Keratinocyte (primary cell): ENCODE results near the gene ING5. TPM values are rescaled to one million over a fixed set of nuclear protein-coding genes. Genes with fewer than 3 reads are reported as not detected.

Experiments
- DNase-seq: peaks from one replicate; pipeline ENCODE4 v3.0.0-alpha.2; 2011; ENCODE audit warnings: low read depth, missing footprints, low spot score
- FAIRE-seq: peaks from 2 replicates; lab custom pipeline; 2011; peaks lifted over from hg19 to GRCh38; lab: Jason Lieb, UNC
- H2AFZ ChIP-seq: 2 replicates; pipeline ENCODE4 v1.6.0; 2012; ENCODE audit warnings: low read length, control low read depth, inconsistent platforms; ENCODE audit not compliant: control insufficient read depth
- H3K27ac ChIP-seq: 2 replicates; pipeline ENCODE4 v1.5.1; 2011; ENCODE audit warnings: low read length; ENCODE audit not compliant: control insufficient read depth, insufficient read depth
- H3K27me3 ChIP-seq: 3 replicates; pipeline ENCODE4 v1.6.0; 2011; ENCODE audit warnings: low read length; ENCODE audit not compliant: control insufficient read depth, insufficient read depth; ENCODE audit errors: extremely low read depth
- H3K36me3 ChIP-seq, 2 experiments: 2 replicates in 1 of 2; 3 replicates in 1 of 2; pipeline ENCODE4 v1.5.1; 2011; ENCODE audit warnings: low read length in 2 of 2, mild to moderate bottlenecking in 1 of 2; ENCODE audit not compliant: control insufficient read depth in 2 of 2, insufficient read depth in 2 of 2; ENCODE audit errors: extremely low read depth in 1 of 2
- H3K4me1 ChIP-seq: 3 replicates; pipeline ENCODE4 v1.5.1; 2011; ENCODE audit warnings: low read length; ENCODE audit not compliant: control insufficient read depth, insufficient read depth; ENCODE audit errors: extremely low read depth
- H3K4me2 ChIP-seq: 3 replicates; pipeline ENCODE4 v1.6.0; 2011; ENCODE audit warnings: low read depth, low read length; ENCODE audit not compliant: control insufficient read depth, insufficient read depth; ENCODE audit errors: extremely low read depth
- H3K4me3 ChIP-seq, 3 experiments: fragments of 200-600 bp in 1 of 3; sonication (generic) in 1 of 3; 2 replicates in 2 of 3; 3 replicates in 1 of 3; pipeline ENCODE4 v1.5.1; 2011 to 2016; ENCODE audit warnings: low read length in 3 of 3, mild to moderate bottlenecking in 3 of 3, control low read depth in 2 of 3, inconsistent platforms in 1 of 3, low read depth in 1 of 3, mixed read lengths in 1 of 3, mixed run types in 1 of 3, moderate library complexity in 1 of 3; ENCODE audit not compliant: control insufficient read depth in 2 of 3, insufficient read depth in 2 of 3; ENCODE audit errors: extremely low read depth in 1 of 3
- H3K79me2 ChIP-seq: 2 replicates; pipeline ENCODE4 v1.6.0; 2012; ENCODE audit warnings: low read length; ENCODE audit not compliant: control insufficient read depth, insufficient read depth
- H3K9ac ChIP-seq: 3 replicates; pipeline ENCODE4 v1.6.0; 2011; ENCODE audit warnings: low read length; ENCODE audit not compliant: control insufficient read depth, insufficient read depth; ENCODE audit errors: extremely low read depth
- H3K9me1 ChIP-seq: 3 replicates; pipeline ENCODE4 v1.6.0; 2011; ENCODE audit warnings: low read length; ENCODE audit not compliant: control insufficient read depth, insufficient read depth; ENCODE audit errors: extremely low read depth
- H3K9me3 ChIP-seq: 2 replicates; pipeline ENCODE4 v1.5.1; 2012; ENCODE audit warnings: low read depth, low read length; ENCODE audit not compliant: control insufficient read depth
- H4K20me1 ChIP-seq: 3 replicates; pipeline ENCODE4 v1.6.0; 2011; ENCODE audit warnings: low read length; ENCODE audit not compliant: control insufficient read depth, insufficient read depth; ENCODE audit errors: extremely low read depth
- CTCF ChIP-seq, 3 experiments: IDR thresholded peaks in 1 of 3; conservative IDR thresholded peaks in 1 of 3; optimal IDR thresholded peaks in 1 of 3; 2 replicates in 2 of 3; 3 replicates in 1 of 3; pipeline versions ENCODE3 to v1.5.1; 2011; ENCODE audit warnings: low read length in 3 of 3, mild to moderate bottlenecking in 3 of 3, moderate library complexity in 2 of 3, control low read depth in 1 of 3, inconsistent platforms in 1 of 3; ENCODE audit not compliant: insufficient read depth in 2 of 3; ENCODE audit errors: extremely low read depth in 1 of 3
- EZH2 ChIP-seq: IDR thresholded peaks from one replicate; pipeline ENCODE4 v1.6.1; 2012; ENCODE audit warnings: inconsistent platforms, mild to moderate bottlenecking, low read length, moderate library complexity
- dilution Hi-C: fragments of 300-500 bp; cut with MboI; formaldehyde crosslinking; loops from one replicate; pipeline ENCODE4 v1.7.0; 2020; ENCODE audit warnings: low sequenced_read_pairs; ENCODE audit not compliant: extremely low pct_ligation_motif_present
- polyA plus RNA-seq, 5 experiments: library from polyadenylated mRNA; depleted of rRNA in 3 of 5; stranded (reverse) in 3 of 5; stranded (forward) in 1 of 5; unstranded in 1 of 5; fragments of >200 nt; gene quantifications; 1 replicate in 1 of 5; 2 replicates in 3 of 5; 3 replicates in 1 of 5; pipeline versions ENCODE4 v1.2.1 to v1.2.3, GENCODE V29; 2011 to 2012; ENCODE audit warnings: missing spikeins in 2 of 5, low read depth in 1 of 5, low replicate concordance in 1 of 5

The ING5 gene
- polyA plus RNA-seq, 1 donor (not counting 4 experiments of a cell fraction or from before 2014, with no cell fraction given), result 19.1 TPM

- Histone ChIP-seq H3K4me3 (no peak overlapping the region), H3K9me1 (no peaks in the 10 kb centered on the region), H3K27ac (no peak overlapping the region), H3K36me3 (peaks cover 0 to 3% of the 10 kb centered on the region in 2 experiments), H3K9me3 (peaks cover 2% of the 10 kb centered on the region), H3K9ac (no peak overlapping the region), H3K4me2 (no peak overlapping the region), H3K27me3 (no peaks in the 10 kb centered on the region), H3K79me2 (no peaks in the 10 kb centered on the region), H2AFZ (no peak overlapping the region), H4K20me1 (peaks cover 2% of the 10 kb centered on the region), H3K4me1 (no peaks in the 10 kb centered on the region)
- TF ChIP-seq EZH2 (no peak), CTCF (optimal IDR thresholded peaks at IDR 0.05 in 1 of 3, IDR thresholded peaks at IDR 0.05 in 1 of 3, conservative IDR thresholded peaks at IDR 0.05 in 1 of 3; ENCODE audit: extremely low read depth in 1 of 3, insufficient read depth in 2 of 3, low read length in 3 of 3) (no peak)
- no peak for DNase-seq
- no peak for FAIRE-seq
- dilution Hi-C loops, result no loop called here
These were observed 61.1 kb downstream of the ING5 start for GRCh38 chr2:241762933-241763369.

GRCh38 chr2:241763551-241764274, 61.9 kb downstream of the ING5 start:
- Histone ChIP-seq H3K27ac (no peak overlapping the region), H3K4me2 (no peak overlapping the region), H3K79me2 (no peaks in the 10 kb centered on the region), H3K27me3 (no peaks in the 10 kb centered on the region), H2AFZ (no peak overlapping the region), H3K4me1 (no peaks in the 10 kb centered on the region), H4K20me1 (peaks cover 2% of the 10 kb centered on the region), H3K4me3 (no peak overlapping the region), H3K9ac (no peak overlapping the region), H3K9me1 (no peaks in the 10 kb centered on the region), H3K36me3 (peaks cover 0 to 3% of the 10 kb centered on the region in 2 experiments), H3K9me3 (peaks cover 2% of the 10 kb centered on the region)
- TF ChIP-seq CTCF (optimal IDR thresholded peaks at IDR 0.05 in 1 of 3, IDR thresholded peaks at IDR 0.05 in 1 of 3, conservative IDR thresholded peaks at IDR 0.05 in 1 of 3; ENCODE audit: extremely low read depth in 1 of 3, insufficient read depth in 2 of 3, low read length in 3 of 3) (no peak), EZH2 (no peak)
- FAIRE-seq (no peak), DNase-seq (no peak)
- dilution Hi-C loops, result no loop called here
